GM19025 (cell line): ENCODE results near the gene ATP6V1A.
"Not testable (repeated sequence)": the region's sequence is repeated elsewhere in the genome, so short reads cannot be mapped to it uniquely, and the experiment has no call there.

Experiments
- ATAC-seq: cut with Tn5 transposase; IDR thresholded peaks from one replicate; pipeline ENCODE4 v1.9.1; 2021; ENCODE audit warnings: mild to moderate bottlenecking, low read depth, moderate library complexity; ENCODE audit not compliant: unreplicated experiment

The ATP6V1A gene

GRCh38 chr3:113812854-113813253 is 66.0 kb downstream of the ATP6V1A start:
- no peak for ATAC-seq

GRCh38 chr3:113819866-113820265 is 73.0 kb downstream of the ATP6V1A start:
- ATAC-seq: no peak

- no peak for ATAC-seq
Measured at GRCh38 chr3:113825090-113825489, 78.3 kb downstream of the ATP6V1A start.

- no peak for ATAC-seq
Measured at GRCh38 chr3:113828600-113828999, 81.8 kb downstream of the ATP6V1A start.

GRCh38 chr3:113829576-113830354 is 82.9 kb downstream of the ATP6V1A start:
- no peak for ATAC-seq

- ATAC-seq: no peak
Measured at GRCh38 chr3:113831103-113831355, 84.2 kb downstream of the ATP6V1A start.

- ATAC-seq: peak; percentile 43
Measured at GRCh38 chr3:113832477-113833164, 85.8 kb downstream of the ATP6V1A start.

GRCh38 chr3:113834983-113835382 is 88.1 kb downstream of the ATP6V1A start:
- no peak for ATAC-seq

- peak; percentile 96 for ATAC-seq
Measured at GRCh38 chr3:113838631-113839209, 91.9 kb downstream of the ATP6V1A start, which contains the start of gene GRAMD1C. Gene GRAMD1C (plus strand): TSS chr3:113838788. CDS start chr3:113838910, 122 bp downstream.

- no peak for ATAC-seq
Measured at GRCh38 chr3:113839551-113839950, 92.7 kb downstream of the ATP6V1A start.

GRCh38 chr3:113844622-113845222 is 97.9 kb downstream of the ATP6V1A start:
- ATAC-seq: no peak

- no peak for ATAC-seq
Measured at GRCh38 chr3:113847247-113847646, 100.4 kb downstream of the ATP6V1A start.

- ATAC-seq: no peak
Measured at GRCh38 chr3:113847664-113848461, 101.0 kb downstream of the ATP6V1A start.

GRCh38 chr3:113849071-113849470 is 102.2 kb downstream of the ATP6V1A start:
- not testable (repeated sequence) for ATAC-seq

- not testable (repeated sequence) for ATAC-seq
Measured at GRCh38 chr3:113849841-113850240, 103.0 kb downstream of the ATP6V1A start.

GRCh38 chr3:113850391-113850790 is 103.6 kb downstream of the ATP6V1A start:
- not testable (repeated sequence) for ATAC-seq

- ATAC-seq: no peak
Measured at GRCh38 chr3:113852506-113852905, 105.7 kb downstream of the ATP6V1A start.
